Natural killer cell (primary cell): ENCODE data around the gene LCLAT1. TPM values are rescaled to one million over a fixed set of nuclear protein-coding genes. Genes with fewer than 3 reads are reported as not detected.

Experiments
- ATAC-seq, 3 donors: fragments of 150-1000 bp in 2 of 3; fragments of 200-7000 bp in 1 of 3; cut with Tn5 transposase; 1 replicate in 1 of 3; 2 replicates in 2 of 3; pipeline ENCODE4 v1.10.0; 2021; ENCODE audit warnings: mild to moderate bottlenecking in 2 of 3, moderate library complexity in 2 of 3
- DNase-seq, 2 donors: peaks; one replicate each; pipeline versions ENCODE4 v3.0.0 to v3.0.0-alpha.2; 2013 to 2021; ENCODE audit warnings: mixed read lengths in 1 of 2
- H3K27ac ChIP-seq: one replicate; pipeline ENCODE4 v1.5.1; 2013; ENCODE audit warnings: mild to moderate bottlenecking, low read length
- H3K27me3 ChIP-seq: one replicate; pipeline ENCODE4 v1.6.1; 2013; ENCODE audit warnings: low read length; ENCODE audit not compliant: control insufficient read depth, insufficient read depth
- H3K36me3 ChIP-seq: one replicate; pipeline ENCODE4 v1.6.1; 2013; ENCODE audit warnings: low read length; ENCODE audit not compliant: control insufficient read depth, insufficient read depth
- H3K4me1 ChIP-seq: one replicate; pipeline ENCODE4 v1.6.1; 2013; ENCODE audit warnings: low read length; ENCODE audit not compliant: control insufficient read depth, insufficient read depth
- H3K4me3 ChIP-seq: one replicate; pipeline ENCODE4 v1.5.1; 2013; ENCODE audit warnings: low read length
- H3K9me3 ChIP-seq: one replicate; pipeline ENCODE4 v1.6.1; 2013; ENCODE audit warnings: low read length; ENCODE audit not compliant: control insufficient read depth, insufficient read depth
- H3K27ac Mint-ChIP-seq, 2 donors: one replicate each; pipeline ENCODE4 v1.8.0; 2022; ENCODE audit warnings: mild to moderate bottlenecking in 2 of 2, mixed read lengths in 2 of 2, moderate library complexity in 1 of 2
- H3K27me3 Mint-ChIP-seq, 2 donors: one replicate each; pipeline ENCODE4 v1.8.0; 2022; ENCODE audit warnings: low read depth in 2 of 2, mixed read lengths in 2 of 2
- H3K36me3 Mint-ChIP-seq: one replicate; pipeline ENCODE4 v1.8.0; 2022; ENCODE audit warnings: mixed read lengths
- H3K4me1 Mint-ChIP-seq, 2 donors: one replicate each; pipeline ENCODE4 v1.8.0; 2022; ENCODE audit warnings: mixed read lengths in 2 of 2
- H3K4me3 Mint-ChIP-seq: one replicate; pipeline ENCODE4 v1.8.0; 2022; ENCODE audit warnings: mild to moderate bottlenecking, moderate library complexity, mixed read lengths
- H3K9me3 Mint-ChIP-seq, 2 donors: one replicate each; pipeline ENCODE4 v1.8.0; 2022; ENCODE audit warnings: mixed read lengths in 2 of 2
- CTCF ChIP-seq: fragments of 200-600 bp; IDR thresholded peaks from one replicate; pipeline ENCODE4 v1.8.0; 2022; ENCODE audit warnings: antibody characterized with exemption
- WGBS: methylation state at CpG from one replicate; pipeline ENCODE4 v1.1.7; 2013; ENCODE audit warnings: missing lambda C conversion rate; ENCODE audit not compliant: insufficient coverage; 5-methylcytosine and 5-hydroxymethylcytosine counted together
- intact Hi-C: fragments of 100-400 bp; cut with micrococcal nuclease; formaldehyde crosslinking; loops from one replicate; pipeline ENCODE4 v1.14.2; 2022
- total RNA-seq, 4 donors: library from RNA; stranded (reverse); fragments of 120-200 nt in 1 of 4; gene quantifications; one replicate each; pipeline versions ENCODE4 v1.2.3 to v1.2.4, GENCODE V29; 2013 to 2022

LCLAT1 gene
- total RNA-seq, 3 donors from 2014 or later (not counting 1 experiment from before 2014, with no cell fraction given), result 13.0 to 16.2 (median 14.2) TPM

GRCh38 chr2:30629866-30630265 is 182.8 kb downstream of the LCLAT1 start:
- no peak overlapping the region for H3K27ac Mint-ChIP-seq
- Histone ChIP-seq H3K4me1 (peaks cover 2% of the 10 kb centered on the region), H3K27ac (no peak overlapping the region), H3K9me3 (no peaks in the 10 kb centered on the region), H3K27me3 (no peaks in the 10 kb centered on the region), H3K36me3 (no peaks in the 10 kb centered on the region), H3K4me3 (no peak overlapping the region)
- no peaks in the 10 kb centered on the region for H3K36me3 Mint-ChIP-seq
- H3K9me3 Mint-ChIP-seq, result no peaks in the 10 kb centered on the region
- TF ChIP-seq CTCF, result no peak
- H3K4me3 Mint-ChIP-seq, result no peak overlapping the region
- H3K27me3 Mint-ChIP-seq, result no peaks in the 10 kb centered on the region
- ATAC-seq (no peak), DNase-seq (no peak)
- peaks cover 16 to 18% of the 10 kb centered on the region in 2 donors for H3K4me1 Mint-ChIP-seq
- 96% methylated on average over 4 of the region's 6 CpGs for WGBS
- intact Hi-C loops, result no loop called here

- no peaks in the 10 kb centered on the region for H3K27me3 ChIP-seq
- no peaks in the 10 kb centered on the region for H3K36me3 ChIP-seq
- H3K9me3 ChIP-seq, result no peaks in the 10 kb centered on the region
- Mint-ChIP-seq H3K9me3 (no peaks in the 10 kb centered on the region), H3K27me3 (no peaks in the 10 kb centered on the region), H3K36me3 (no peaks in the 10 kb centered on the region), H3K27ac (peak overlapping the region in 1 of 2 donors; percentile 58), H3K4me3 (no peak overlapping the region), H3K4me1 (peaks cover 16 to 18% of the 10 kb centered on the region in 2 donors)
- peak in 1 of 2 donors; percentile 49 for DNase-seq
- WGBS, result 71% methylated on average over 1 of the region's 1 CpG
- H3K27ac ChIP-seq, result no peak overlapping the region
- no peak overlapping the region for H3K4me3 ChIP-seq
- intact Hi-C loops, result no loop called here
- no peak for TF ChIP-seq CTCF
- peak in 1 of 3 donors; percentile 70 for ATAC-seq
- H3K4me1 ChIP-seq, result peaks cover 2% of the 10 kb centered on the region
Observed at GRCh38 chr2:30631051-30631671, 184.1 kb downstream of the LCLAT1 start.

- no peak overlapping the region for H3K4me3 Mint-ChIP-seq
- intact Hi-C loops, result no loop called here
- Histone ChIP-seq H3K9me3 (no peaks in the 10 kb centered on the region), H3K27ac (no peak overlapping the region), H3K4me3 (no peak overlapping the region), H3K4me1 (peaks cover 2% of the 10 kb centered on the region), H3K36me3 (no peaks in the 10 kb centered on the region), H3K27me3 (no peaks in the 10 kb centered on the region)
- H3K36me3 Mint-ChIP-seq, result no peaks in the 10 kb centered on the region
- DNase-seq (no peak), ATAC-seq (no peak)
- WGBS, result 100% methylated on average over 4 of the region's 4 CpGs
- peaks cover 16 to 18% of the 10 kb centered on the region in 2 donors for H3K4me1 Mint-ChIP-seq
- TF ChIP-seq CTCF, result no peak
- no peaks in the 10 kb centered on the region for H3K27me3 Mint-ChIP-seq
- H3K9me3 Mint-ChIP-seq, result no peaks in the 10 kb centered on the region
- no peak overlapping the region for H3K27ac Mint-ChIP-seq
Observed at GRCh38 chr2:30633039-30633438, 186.0 kb downstream of the LCLAT1 start.

GRCh38 chr2:30636311-30636710 is 189.3 kb downstream of the LCLAT1 start:
- Mint-ChIP-seq H3K27ac (no peak overlapping the region), H3K9me3 (no peaks in the 10 kb centered on the region), H3K4me1 (peaks cover 6 to 17% of the 10 kb centered on the region in 2 donors), H3K27me3 (no peaks in the 10 kb centered on the region), H3K4me3 (no peak overlapping the region), H3K36me3 (no peaks in the 10 kb centered on the region)
- H3K36me3 ChIP-seq, result peaks cover 9% of the 10 kb centered on the region
- H3K4me3 ChIP-seq, result no peak overlapping the region
- TF ChIP-seq CTCF, result no peak
- ATAC-seq, result no peak
- intact Hi-C loops, result no loop called here
- H3K4me1 ChIP-seq, result no peaks in the 10 kb centered on the region
- no peaks in the 10 kb centered on the region for H3K9me3 ChIP-seq
- H3K27ac ChIP-seq, result no peak overlapping the region
- DNase-seq, result no peak
- 65% methylated on average over 1 of the region's 1 CpG for WGBS
- no peaks in the 10 kb centered on the region for H3K27me3 ChIP-seq
